GM23338 (cell line): ENCODE measurements around the gene ITFG1. TPM values are rescaled to one million over a fixed set of nuclear protein-coding genes. Genes with fewer than 3 reads are reported as not detected.

Source experiments
- EZH2 ChIP-seq: fragments of 200-600 bp; sonication (generic); IDR thresholded peaks from one replicate; pipeline ENCODE4 v1.8.0; 2017; ENCODE audit warnings: antibody characterized with exemption, mild to moderate bottlenecking, low read depth; ENCODE audit not compliant: unreplicated experiment
- STAT1 ChIP-seq: IDR thresholded peaks from one replicate; pipeline ENCODE4 v1.6.1; 2016; ENCODE audit warnings: antibody characterized with exemption; ENCODE audit not compliant: unreplicated experiment
- ZNF114 ChIP-seq: fragments of 250-450 bp; sonication (Bioruptor Pico); IDR thresholded peaks from 2 replicates; pipeline ENCODE4 v1.5.0; 2020; ENCODE audit warnings: mild to moderate bottlenecking, moderate library complexity
- polyA plus RNA-seq: library from polyadenylated mRNA; unstranded; fragments of >200 nt; fragmentation: Nextera tagmentation; extraction: Ambion mirVana; gene quantifications from 2 replicates; pipeline ENCODE4 v1.2.1, GENCODE V29; 2016
- total RNA-seq: library from RNA; depleted of rRNA; stranded (reverse); fragments of >200 nt; shearing (Covaris generic); gene quantifications from 2 replicates; pipeline ENCODE4 v1.2.3, GENCODE V29; 2014
- TF ChIP-seq, protein P1 (sequence below): fragments of 250-450 bp; sonication (Bioruptor Pico); IDR thresholded peaks from 2 replicates; pipeline ENCODE4 v1.5.0; 2020; ENCODE audit warnings: mild to moderate bottlenecking, moderate library complexity
- TF ChIP-seq, protein P2 (sequence below): IDR thresholded peaks from 2 replicates; pipeline ENCODE4 v1.6.1; 2016; ENCODE audit warnings: antibody characterized with exemption
- TF ChIP-seq, protein P3 (sequence below): IDR thresholded peaks from one replicate; pipeline ENCODE4 v1.6.1; 2018; ENCODE audit warnings: antibody characterized with exemption; ENCODE audit not compliant: unreplicated experiment

Gene ITFG1
- total and polyA plus RNA-seq, 2 experiments from 2014 or later, result 18.5 to 26.9 TPM

DNA sequence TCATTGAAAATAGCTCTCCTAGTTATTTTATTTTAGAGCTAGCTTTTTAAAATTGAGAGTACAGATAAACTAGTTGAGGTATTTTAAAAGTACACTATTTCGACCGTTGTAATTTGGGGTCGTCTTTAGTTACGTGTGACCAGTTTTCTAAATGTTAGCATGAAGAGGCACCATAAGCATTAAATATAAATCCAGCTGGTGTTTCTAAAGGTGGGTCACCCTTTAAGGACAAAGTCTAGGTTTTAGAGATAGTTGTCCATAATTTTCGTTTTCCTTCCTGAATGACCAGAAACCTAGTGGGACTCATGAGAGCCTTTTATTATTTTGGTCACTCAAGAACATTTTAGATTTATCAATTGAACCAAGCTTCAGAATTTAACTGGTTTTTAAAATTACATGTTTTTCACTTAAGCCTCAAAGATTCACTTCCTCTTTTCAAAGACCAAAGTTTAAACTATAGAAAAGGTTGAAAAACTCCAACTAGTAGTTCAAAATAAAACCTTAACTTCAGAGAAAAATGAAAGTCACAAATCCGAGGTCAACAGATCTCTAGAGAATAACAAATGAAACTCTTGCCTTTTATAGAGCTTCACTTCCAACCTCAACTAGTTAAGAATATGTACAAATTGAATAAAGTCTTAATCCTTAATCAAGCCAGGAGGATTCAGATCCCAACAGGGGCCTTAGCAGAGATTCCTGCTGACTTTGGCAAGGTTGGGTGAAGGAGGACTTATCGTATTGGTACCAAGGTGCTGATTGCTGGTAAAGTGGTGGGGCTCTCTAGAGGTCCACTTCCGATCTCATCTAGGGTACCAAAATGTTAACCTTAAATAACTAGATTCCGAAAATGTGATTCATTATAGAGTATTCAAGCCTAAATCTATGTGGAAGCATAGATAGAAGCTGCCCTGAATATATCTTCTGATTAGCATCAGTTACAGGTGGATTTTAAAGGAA lies 32.8 kb upstream of the ITFG1 start (continued):
- TF ChIP-seq, protein P1, sequence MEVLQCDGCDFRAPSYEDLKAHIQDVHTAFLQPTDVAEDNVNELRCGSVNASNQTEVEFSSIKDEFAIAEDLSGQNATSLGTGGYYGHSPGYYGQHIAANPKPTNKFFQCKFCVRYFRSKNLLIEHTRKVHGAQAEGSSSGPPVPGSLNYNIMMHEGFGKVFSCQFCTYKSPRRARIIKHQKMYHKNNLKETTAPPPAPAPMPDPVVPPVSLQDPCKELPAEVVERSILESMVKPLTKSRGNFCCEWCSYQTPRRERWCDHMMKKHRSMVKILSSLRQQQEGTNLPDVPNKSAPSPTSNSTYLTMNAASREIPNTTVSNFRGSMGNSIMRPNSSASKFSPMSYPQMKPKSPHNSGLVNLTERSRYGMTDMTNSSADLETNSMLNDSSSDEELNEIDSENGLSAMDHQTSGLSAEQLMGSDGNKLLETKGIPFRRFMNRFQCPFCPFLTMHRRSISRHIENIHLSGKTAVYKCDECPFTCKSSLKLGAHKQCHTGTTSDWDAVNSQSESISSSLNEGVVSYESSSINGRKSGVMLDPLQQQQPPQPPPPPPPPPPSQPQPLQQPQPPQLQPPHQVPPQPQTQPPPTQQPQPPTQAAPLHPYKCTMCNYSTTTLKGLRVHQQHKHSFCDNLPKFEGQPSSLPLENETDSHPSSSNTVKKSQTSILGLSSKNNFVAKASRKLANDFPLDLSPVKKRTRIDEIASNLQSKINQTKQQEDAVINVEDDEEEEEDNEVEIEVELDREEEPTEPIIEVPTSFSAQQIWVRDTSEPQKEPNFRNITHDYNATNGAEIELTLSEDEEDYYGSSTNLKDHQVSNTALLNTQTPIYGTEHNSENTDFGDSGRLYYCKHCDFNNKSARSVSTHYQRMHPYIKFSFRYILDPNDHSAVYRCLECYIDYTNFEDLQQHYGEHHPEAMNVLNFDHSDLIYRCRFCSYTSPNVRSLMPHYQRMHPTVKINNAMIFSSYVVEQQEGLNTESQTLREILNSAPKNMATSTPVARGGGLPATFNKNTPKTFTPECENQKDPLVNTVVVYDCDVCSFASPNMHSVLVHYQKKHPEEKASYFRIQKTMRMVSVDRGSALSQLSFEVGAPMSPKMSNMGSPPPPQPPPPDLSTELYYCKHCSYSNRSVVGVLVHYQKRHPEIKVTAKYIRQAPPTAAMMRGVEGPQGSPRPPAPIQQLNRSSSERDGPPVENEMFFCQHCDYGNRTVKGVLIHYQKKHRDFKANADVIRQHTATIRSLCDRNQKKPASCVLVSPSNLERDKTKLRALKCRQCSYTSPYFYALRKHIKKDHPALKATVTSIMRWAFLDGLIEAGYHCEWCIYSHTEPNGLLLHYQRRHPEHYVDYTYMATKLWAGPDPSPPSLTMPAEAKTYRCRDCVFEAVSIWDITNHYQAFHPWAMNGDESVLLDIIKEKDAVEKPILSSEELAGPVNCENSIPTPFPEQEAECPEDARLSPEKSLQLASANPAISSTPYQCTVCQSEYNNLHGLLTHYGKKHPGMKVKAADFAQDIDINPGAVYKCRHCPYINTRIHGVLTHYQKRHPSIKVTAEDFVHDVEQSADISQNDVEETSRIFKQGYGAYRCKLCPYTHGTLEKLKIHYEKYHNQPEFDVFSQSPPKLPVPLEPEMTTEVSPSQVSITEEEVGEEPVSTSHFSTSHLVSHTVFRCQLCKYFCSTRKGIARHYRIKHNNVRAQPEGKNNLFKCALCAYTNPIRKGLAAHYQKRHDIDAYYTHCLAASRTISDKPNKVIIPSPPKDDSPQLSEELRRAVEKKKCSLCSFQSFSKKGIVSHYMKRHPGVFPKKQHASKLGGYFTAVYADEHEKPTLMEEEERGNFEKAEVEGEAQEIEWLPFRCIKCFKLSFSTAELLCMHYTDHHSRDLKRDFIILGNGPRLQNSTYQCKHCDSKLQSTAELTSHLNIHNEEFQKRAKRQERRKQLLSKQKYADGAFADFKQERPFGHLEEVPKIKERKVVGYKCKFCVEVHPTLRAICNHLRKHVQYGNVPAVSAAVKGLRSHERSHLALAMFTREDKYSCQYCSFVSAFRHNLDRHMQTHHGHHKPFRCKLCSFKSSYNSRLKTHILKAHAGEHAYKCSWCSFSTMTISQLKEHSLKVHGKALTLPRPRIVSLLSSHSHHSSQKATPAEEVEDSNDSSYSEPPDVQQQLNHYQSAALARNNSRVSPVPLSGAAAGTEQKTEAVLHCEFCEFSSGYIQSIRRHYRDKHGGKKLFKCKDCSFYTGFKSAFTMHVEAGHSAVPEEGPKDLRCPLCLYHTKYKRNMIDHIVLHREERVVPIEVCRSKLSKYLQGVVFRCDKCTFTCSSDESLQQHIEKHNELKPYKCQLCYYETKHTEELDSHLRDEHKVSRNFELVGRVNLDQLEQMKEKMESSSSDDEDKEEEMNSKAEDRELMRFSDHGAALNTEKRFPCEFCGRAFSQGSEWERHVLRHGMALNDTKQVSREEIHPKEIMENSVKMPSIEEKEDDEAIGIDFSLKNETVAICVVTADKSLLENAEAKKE (CRISPR knock-in tag), result no peak
- TF ChIP-seq STAT1 (no peak), EZH2 (no peak), ZNF114 (CRISPR knock-in tag) (no peak)
- TF ChIP-seq, protein P2, sequence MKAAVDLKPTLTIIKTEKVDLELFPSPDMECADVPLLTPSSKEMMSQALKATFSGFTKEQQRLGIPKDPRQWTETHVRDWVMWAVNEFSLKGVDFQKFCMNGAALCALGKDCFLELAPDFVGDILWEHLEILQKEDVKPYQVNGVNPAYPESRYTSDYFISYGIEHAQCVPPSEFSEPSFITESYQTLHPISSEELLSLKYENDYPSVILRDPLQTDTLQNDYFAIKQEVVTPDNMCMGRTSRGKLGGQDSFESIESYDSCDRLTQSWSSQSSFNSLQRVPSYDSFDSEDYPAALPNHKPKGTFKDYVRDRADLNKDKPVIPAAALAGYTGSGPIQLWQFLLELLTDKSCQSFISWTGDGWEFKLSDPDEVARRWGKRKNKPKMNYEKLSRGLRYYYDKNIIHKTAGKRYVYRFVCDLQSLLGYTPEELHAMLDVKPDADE, result no peak
- TF ChIP-seq, protein P3, sequence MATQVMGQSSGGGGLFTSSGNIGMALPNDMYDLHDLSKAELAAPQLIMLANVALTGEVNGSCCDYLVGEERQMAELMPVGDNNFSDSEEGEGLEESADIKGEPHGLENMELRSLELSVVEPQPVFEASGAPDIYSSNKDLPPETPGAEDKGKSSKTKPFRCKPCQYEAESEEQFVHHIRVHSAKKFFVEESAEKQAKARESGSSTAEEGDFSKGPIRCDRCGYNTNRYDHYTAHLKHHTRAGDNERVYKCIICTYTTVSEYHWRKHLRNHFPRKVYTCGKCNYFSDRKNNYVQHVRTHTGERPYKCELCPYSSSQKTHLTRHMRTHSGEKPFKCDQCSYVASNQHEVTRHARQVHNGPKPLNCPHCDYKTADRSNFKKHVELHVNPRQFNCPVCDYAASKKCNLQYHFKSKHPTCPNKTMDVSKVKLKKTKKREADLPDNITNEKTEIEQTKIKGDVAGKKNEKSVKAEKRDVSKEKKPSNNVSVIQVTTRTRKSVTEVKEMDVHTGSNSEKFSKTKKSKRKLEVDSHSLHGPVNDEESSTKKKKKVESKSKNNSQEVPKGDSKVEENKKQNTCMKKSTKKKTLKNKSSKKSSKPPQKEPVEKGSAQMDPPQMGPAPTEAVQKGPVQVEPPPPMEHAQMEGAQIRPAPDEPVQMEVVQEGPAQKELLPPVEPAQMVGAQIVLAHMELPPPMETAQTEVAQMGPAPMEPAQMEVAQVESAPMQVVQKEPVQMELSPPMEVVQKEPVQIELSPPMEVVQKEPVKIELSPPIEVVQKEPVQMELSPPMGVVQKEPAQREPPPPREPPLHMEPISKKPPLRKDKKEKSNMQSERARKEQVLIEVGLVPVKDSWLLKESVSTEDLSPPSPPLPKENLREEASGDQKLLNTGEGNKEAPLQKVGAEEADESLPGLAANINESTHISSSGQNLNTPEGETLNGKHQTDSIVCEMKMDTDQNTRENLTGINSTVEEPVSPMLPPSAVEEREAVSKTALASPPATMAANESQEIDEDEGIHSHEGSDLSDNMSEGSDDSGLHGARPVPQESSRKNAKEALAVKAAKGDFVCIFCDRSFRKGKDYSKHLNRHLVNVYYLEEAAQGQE, result no peak
